Gastroesophageal sphincter (tissue), 3 donors: Measurements from ENCODE around the gene ACSM3.

Experiments
- EP300 ChIP-seq: sonication (generic); formaldehyde crosslinking; IDR thresholded peaks from one replicate; pipeline ENCODE4 v1.6.1; 2017; ENCODE audit warnings: antibody characterized with exemption, mild to moderate bottlenecking
- POLR2A ChIP-seq, 2 donors: fragments of 450-650 bp; IDR thresholded peaks; one replicate each; pipeline ENCODE4 v1.6.1; 2017; ENCODE audit warnings: antibody characterized with exemption in 2 of 2, mild to moderate bottlenecking in 2 of 2, moderate library complexity in 1 of 2
- POLR2AphosphoS5 ChIP-seq: sonication (generic); formaldehyde crosslinking; IDR thresholded peaks from one replicate; pipeline ENCODE4 v1.6.1; 2017; ENCODE audit warnings: antibody characterized with exemption
- TF ChIP-seq, protein P1 (sequence below), 4 experiments: fragments of 200-600 bp in 2 of 4; fragments of 450-650 bp in 2 of 4; sonication (generic) in 1 of 4; IDR thresholded peaks; one replicate each; pipeline ENCODE4 v1.5.1; 2017 to 2019; ENCODE audit warnings: antibody characterized with exemption in 4 of 4, mild to moderate bottlenecking in 2 of 4, moderate library complexity in 2 of 4

DNA sequence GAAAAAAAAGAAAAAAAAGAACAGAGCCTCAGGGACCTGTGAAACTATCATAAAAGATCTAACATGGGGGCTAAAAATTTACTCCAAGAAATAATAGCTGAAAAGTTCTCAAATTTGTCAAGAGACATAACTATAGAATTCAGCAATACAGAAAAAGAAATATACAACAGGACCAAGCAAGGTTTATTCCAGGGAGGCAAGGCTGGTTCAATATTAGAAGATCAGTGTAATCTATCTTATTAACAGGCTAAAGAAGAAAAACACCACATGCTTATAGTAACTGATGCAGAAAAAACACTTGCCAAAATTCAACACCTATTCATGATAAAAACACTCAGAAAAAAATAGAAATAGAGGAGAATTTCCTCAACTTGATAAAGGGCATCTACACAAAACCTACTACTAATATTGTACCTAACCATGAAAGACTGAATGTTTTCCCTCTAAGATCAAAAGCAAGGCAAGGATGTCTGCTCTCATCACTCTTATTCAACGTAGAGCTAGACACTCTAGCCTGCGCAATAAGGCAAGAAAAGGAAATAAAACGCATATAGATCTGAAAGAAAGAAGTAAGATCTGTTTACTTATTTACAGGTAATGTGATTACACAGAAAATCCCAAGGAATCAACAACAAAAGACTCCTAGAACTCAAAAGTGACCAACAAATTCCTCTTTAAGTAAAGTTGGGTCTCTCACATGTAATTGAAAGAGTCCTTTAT lies 1.2 kb upstream of the ACSM3 start:
- TF ChIP-seq, protein P1, sequence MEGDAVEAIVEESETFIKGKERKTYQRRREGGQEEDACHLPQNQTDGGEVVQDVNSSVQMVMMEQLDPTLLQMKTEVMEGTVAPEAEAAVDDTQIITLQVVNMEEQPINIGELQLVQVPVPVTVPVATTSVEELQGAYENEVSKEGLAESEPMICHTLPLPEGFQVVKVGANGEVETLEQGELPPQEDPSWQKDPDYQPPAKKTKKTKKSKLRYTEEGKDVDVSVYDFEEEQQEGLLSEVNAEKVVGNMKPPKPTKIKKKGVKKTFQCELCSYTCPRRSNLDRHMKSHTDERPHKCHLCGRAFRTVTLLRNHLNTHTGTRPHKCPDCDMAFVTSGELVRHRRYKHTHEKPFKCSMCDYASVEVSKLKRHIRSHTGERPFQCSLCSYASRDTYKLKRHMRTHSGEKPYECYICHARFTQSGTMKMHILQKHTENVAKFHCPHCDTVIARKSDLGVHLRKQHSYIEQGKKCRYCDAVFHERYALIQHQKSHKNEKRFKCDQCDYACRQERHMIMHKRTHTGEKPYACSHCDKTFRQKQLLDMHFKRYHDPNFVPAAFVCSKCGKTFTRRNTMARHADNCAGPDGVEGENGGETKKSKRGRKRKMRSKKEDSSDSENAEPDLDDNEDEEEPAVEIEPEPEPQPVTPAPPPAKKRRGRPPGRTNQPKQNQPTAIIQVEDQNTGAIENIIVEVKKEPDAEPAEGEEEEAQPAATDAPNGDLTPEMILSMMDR (IDR thresholded peaks at IDR 0.05), result no peak
- no peak for TF ChIP-seq POLR2A (IDR thresholded peaks at IDR 0.05)
- no peak for TF ChIP-seq EP300
- TF ChIP-seq POLR2AphosphoS5, result no peak
